Measurements from ENCODE around the gene BDKRB1.

DNA sequence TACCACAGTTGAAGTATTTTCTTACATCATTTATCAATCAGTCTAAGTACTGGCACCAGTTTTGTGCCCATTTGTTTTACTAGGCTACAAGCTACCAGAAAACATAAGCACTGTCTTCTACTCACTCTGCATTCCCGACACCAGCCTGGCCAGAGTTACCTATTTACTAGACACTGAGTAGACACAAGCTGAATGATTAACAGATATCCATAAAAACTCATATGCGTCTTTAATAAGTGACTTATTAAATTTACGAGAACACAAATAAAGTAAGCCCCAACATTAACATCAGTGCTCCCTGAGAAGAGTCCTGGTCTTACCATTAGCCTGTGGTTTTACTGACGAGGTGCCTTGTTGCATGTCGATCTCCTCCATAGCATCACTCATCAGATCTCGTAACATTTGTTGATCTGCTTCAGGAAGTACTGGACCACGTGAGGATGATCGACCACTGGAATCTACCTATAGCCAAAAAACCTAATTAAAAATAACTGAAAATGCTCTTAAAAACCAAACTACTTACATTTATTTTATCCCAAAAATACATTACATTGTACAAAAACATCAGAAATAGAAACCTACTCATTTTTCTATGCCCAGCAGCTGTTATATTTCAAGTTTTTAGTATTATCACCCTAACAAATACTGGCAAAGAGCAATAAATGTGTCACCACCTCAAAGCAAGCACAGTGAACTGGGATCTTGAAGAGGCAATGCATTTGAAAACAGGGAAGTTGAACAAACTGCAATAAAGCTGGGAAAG lies 53.3 kb downstream of the BDKRB1 start:
- no peak for TF ChIP-seq CTCF (IDR thresholded peaks at IDR 0.05; ENCODE audit: borderline replicate concordance, extremely low read depth, low read length, poor library complexity, severe bottlenecking)
- no peak for TF ChIP-seq EZH2 (IDR thresholded peaks at IDR 0.05; ENCODE audit: borderline replicate concordance, low read depth, low read length, severe bottlenecking)
